GM12874 (cell line): ENCODE results near the gene OR2M4.

ENCODE experiments used
- CTCF ChIP-seq: IDR thresholded peaks from 2 replicates; pipeline ENCODE4 v1.5.1; 2011; ENCODE audit warnings: low read depth, mild to moderate bottlenecking, control low read depth, low read length, moderate library complexity; ENCODE audit not compliant: insufficient read depth

OR2M4 gene

GRCh38 chr1:248229360-248229908 is 1.8 kb upstream of the OR2M4 start:
- no peak for TF ChIP-seq CTCF

- no peak for TF ChIP-seq CTCF
Measured at GRCh38 chr1:248239478-248239877, 8.3 kb downstream of the OR2M4 start.

GRCh38 chr1:248243204-248243603 is 12.0 kb downstream of the OR2M4 start:
- TF ChIP-seq CTCF, result peak; percentile 79

- TF ChIP-seq CTCF, result no peak
Measured at GRCh38 chr1:248268178-248268577, 37.0 kb downstream of the OR2M4 start.

- TF ChIP-seq CTCF, result no peak
Measured at GRCh38 chr1:248277876-248278275, 46.7 kb downstream of the OR2M4 start, which contains the start of gene OR2T33. OR2T33 (minus strand) TSS chr1:248277976; CDS start chr1:248273814, 4,162 bp downstream.

- no peak for TF ChIP-seq CTCF
Measured at GRCh38 chr1:248288391-248288790, 57.2 kb downstream of the OR2M4 start.
